Measurements from ENCODE around the gene NPC1. TPM values are rescaled to one million over a fixed set of nuclear protein-coding genes. Genes with fewer than 3 reads are reported as not detected.

The NPC1 gene
- polyA plus RNA-seq, 3 donors = 7.5 to 17.9 (median 17.7) TPM

DNA sequence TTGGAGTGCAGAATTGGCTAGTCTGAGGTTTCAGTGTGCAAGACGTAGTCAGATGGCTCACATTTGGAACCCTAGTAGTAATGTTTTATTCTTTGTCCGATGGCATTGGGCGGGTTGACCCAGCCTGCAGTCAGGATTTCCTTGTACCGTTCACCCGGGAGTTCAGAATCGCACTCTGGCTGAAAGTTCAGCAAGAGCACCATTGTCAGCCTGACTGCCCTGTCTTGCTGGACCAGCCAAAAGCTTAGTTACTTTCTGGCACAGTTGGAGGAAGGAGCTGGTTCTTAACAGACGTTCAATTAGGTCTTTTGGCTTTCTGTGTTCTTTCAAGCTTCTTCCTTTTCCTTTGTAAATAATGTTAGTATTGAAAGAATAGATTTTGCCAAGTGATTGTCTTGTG lies 64.4 kb downstream of the NPC1 start:
- Mint-ChIP-seq H3K27ac (peak overlapping the region in 1 of 7 donors; percentile 43), H3K4me3 (no peak overlapping the region), H3K27me3 (ENCODE audit: low read depth in 3 of 3) (no peaks in the 10 kb centered on the region), H3K4me1 (peaks cover 19% of the 10 kb centered on the region), H3K9me3 (peaks cover 0 to 3% (median 0%) of the 10 kb centered on the region in 7 donors), H3K36me3 (peaks cover 83 to 89% of the 10 kb centered on the region in 2 donors)
- Histone ChIP-seq H2AFZ (ENCODE audit: insufficient read depth, low read depth, low read length, poor library complexity, severe bottlenecking) (no peak overlapping the region), H3K79me2 (ENCODE audit: insufficient read depth, low read length) (no peaks in the 10 kb centered on the region), H4K20me1 (ENCODE audit: insufficient read depth, low read length) (peaks cover 35% of the 10 kb centered on the region), H3K4me3 (replicated peaks in 1 of 3; ENCODE audit: low read depth in 2 of 3, low read length in 3 of 3) (no peak overlapping the region), H3K27me3 (ENCODE audit: control insufficient read depth in 2 of 2, insufficient read depth in 2 of 2, low read length in 2 of 2) (no peaks in the 10 kb centered on the region), H3K4me2 (replicated peaks; ENCODE audit: extremely low read depth, low read length, poor library complexity, severe bottlenecking) (no peak overlapping the region), H3K27ac (ENCODE audit: low read depth in 1 of 2, low read length in 2 of 2) (no peak overlapping the region), H3K9me3 (replicated peaks in 1 of 2; ENCODE audit: control insufficient read depth in 1 of 2, insufficient read depth in 1 of 2, low read length in 2 of 2) (no peaks in the 10 kb centered on the region), H3K9ac (ENCODE audit: insufficient read depth, low read length, poor library complexity, severe bottlenecking) (no peak overlapping the region), H3K36me3 (replicated peaks in 1 of 2; ENCODE audit: control insufficient read depth in 1 of 2, insufficient read depth in 2 of 2, low read length in 2 of 2) (peaks cover 83 to 91% of the 10 kb centered on the region in 2 donors), H3K4me1 (ENCODE audit: control insufficient read depth in 1 of 2, insufficient read depth in 2 of 2, low read length in 2 of 2) (peaks cover 16 to 20% of the 10 kb centered on the region in 2 donors)
- TF ChIP-seq, protein P1, sequence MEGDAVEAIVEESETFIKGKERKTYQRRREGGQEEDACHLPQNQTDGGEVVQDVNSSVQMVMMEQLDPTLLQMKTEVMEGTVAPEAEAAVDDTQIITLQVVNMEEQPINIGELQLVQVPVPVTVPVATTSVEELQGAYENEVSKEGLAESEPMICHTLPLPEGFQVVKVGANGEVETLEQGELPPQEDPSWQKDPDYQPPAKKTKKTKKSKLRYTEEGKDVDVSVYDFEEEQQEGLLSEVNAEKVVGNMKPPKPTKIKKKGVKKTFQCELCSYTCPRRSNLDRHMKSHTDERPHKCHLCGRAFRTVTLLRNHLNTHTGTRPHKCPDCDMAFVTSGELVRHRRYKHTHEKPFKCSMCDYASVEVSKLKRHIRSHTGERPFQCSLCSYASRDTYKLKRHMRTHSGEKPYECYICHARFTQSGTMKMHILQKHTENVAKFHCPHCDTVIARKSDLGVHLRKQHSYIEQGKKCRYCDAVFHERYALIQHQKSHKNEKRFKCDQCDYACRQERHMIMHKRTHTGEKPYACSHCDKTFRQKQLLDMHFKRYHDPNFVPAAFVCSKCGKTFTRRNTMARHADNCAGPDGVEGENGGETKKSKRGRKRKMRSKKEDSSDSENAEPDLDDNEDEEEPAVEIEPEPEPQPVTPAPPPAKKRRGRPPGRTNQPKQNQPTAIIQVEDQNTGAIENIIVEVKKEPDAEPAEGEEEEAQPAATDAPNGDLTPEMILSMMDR (IDR thresholded peaks at IDR 0.05) = no peak
- no peak for DNase-seq
- intact Hi-C loops (cut with micrococcal nuclease) = no loop called here
- 90% methylated on average over 6 of the region's 7 CpGs for WGBS (ENCODE audit: insufficient coverage)

GRCh38 chr18:23521271-23521670 lies 65.0 kb downstream of the NPC1 start:
- Mint-ChIP-seq H3K27me3 (ENCODE audit: low read depth in 3 of 3) (no peaks in the 10 kb centered on the region), H3K27ac (peak overlapping the region in 3 of 7 donors; percentile 38 to 60 (median 55)), H3K9me3 (peaks cover 0 to 3% (median 0%) of the 10 kb centered on the region in 7 donors), H3K36me3 (peaks cover 78 to 89% of the 10 kb centered on the region in 2 donors), H3K4me1 (peaks cover 19% of the 10 kb centered on the region), H3K4me3 (no peak overlapping the region)
- no peak for DNase-seq
- Histone ChIP-seq H3K4me1 (ENCODE audit: control insufficient read depth in 1 of 2, insufficient read depth in 2 of 2, low read length in 2 of 2) (peaks cover 16 to 20% of the 10 kb centered on the region in 2 donors), H3K79me2 (ENCODE audit: insufficient read depth, low read length) (no peaks in the 10 kb centered on the region), H3K4me2 (replicated peaks; ENCODE audit: extremely low read depth, low read length, poor library complexity, severe bottlenecking) (no peak overlapping the region), H3K9ac (ENCODE audit: insufficient read depth, low read length, poor library complexity, severe bottlenecking) (no peak overlapping the region), H3K27me3 (ENCODE audit: control insufficient read depth in 2 of 2, insufficient read depth in 2 of 2, low read length in 2 of 2) (no peaks in the 10 kb centered on the region), H3K4me3 (replicated peaks in 1 of 3; ENCODE audit: low read depth in 2 of 3, low read length in 3 of 3) (no peak overlapping the region), H2AFZ (ENCODE audit: insufficient read depth, low read depth, low read length, poor library complexity, severe bottlenecking) (no peak overlapping the region), H3K9me3 (replicated peaks in 1 of 2; ENCODE audit: control insufficient read depth in 1 of 2, insufficient read depth in 1 of 2, low read length in 2 of 2) (no peaks in the 10 kb centered on the region), H3K27ac (ENCODE audit: low read depth in 1 of 2, low read length in 2 of 2) (no peak overlapping the region), H3K36me3 (replicated peaks in 1 of 2; ENCODE audit: control insufficient read depth in 1 of 2, insufficient read depth in 2 of 2, low read length in 2 of 2) (peaks cover 82 to 91% of the 10 kb centered on the region in 2 donors), H4K20me1 (ENCODE audit: insufficient read depth, low read length) (peaks cover 40% of the 10 kb centered on the region)
- TF ChIP-seq, protein P1 (IDR thresholded peaks at IDR 0.05) = no peak
- intact Hi-C loops (cut with micrococcal nuclease) = no loop called here
- 100% methylated on average over 1 of the region's 7 CpGs for WGBS (ENCODE audit: insufficient coverage)

Data from CD14-positive monocyte (primary cell).